AG09309 (cell line): ENCODE data around the gene SLC34A1.

Source experiments
- DNase-seq: peaks from one replicate; pipeline ENCODE4 v3.0.0-alpha.2; 2010; ENCODE audit warnings: low read depth
- H3K4me3 ChIP-seq: 2 replicates; pipeline ENCODE4 v1.5.1; 2011; ENCODE audit warnings: mild to moderate bottlenecking, low read depth, low read length, moderate library complexity; ENCODE audit not compliant: control insufficient read depth
- CTCF ChIP-seq: IDR thresholded peaks from 2 replicates; pipeline ENCODE4 v1.5.1; 2011; ENCODE audit warnings: mild to moderate bottlenecking, low read depth, low read length, inconsistent platforms; ENCODE audit not compliant: insufficient read depth, control insufficient read depth; ENCODE audit errors: missing control alignments

SLC34A1 gene

GRCh38 chr5:177437623-177438022, 53.4 kb downstream of the SLC34A1 start:
- H3K4me3 ChIP-seq = no peak overlapping the region
- DNase-seq = no peak
- no peak for TF ChIP-seq CTCF

- no peak for TF ChIP-seq CTCF
- no peak overlapping the region for H3K4me3 ChIP-seq
- DNase-seq = no peak
These were observed 54.2 kb downstream of the SLC34A1 start for GRCh38 chr5:177438468-177438867.

DNA sequence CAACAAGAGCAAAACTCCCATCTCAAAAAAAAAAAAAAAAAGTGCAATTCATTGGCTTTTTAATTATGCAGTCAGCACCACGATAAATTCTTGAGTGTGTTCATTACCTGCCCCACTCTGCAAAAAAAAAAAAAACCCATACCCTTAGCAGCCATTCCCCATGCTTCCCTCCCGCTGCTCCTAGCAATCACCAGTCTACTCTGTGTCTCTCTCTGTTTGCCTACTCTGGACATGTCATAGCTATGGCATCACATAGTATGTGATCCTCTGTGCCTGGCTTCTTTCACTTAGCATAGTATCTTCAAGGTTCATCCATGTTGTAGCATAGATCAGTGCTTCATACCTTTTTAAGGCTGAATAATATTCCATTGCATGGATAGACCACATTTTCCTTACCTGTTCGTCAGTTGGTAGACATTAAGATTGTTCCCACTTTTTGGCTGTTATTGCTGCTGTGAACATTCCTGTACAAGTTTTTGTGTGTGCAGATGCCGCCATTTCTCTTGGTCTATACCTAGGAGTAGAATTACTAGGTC, 55.4 kb downstream of the SLC34A1 start:
- H3K4me3 ChIP-seq = no peak overlapping the region
- DNase-seq = no peak
- no peak for TF ChIP-seq CTCF

- TF ChIP-seq CTCF = no peak
- DNase-seq = no peak
- no peak overlapping the region for H3K4me3 ChIP-seq
These were observed 56.2 kb downstream of the SLC34A1 start for GRCh38 chr5:177440211-177440989.

DNA sequence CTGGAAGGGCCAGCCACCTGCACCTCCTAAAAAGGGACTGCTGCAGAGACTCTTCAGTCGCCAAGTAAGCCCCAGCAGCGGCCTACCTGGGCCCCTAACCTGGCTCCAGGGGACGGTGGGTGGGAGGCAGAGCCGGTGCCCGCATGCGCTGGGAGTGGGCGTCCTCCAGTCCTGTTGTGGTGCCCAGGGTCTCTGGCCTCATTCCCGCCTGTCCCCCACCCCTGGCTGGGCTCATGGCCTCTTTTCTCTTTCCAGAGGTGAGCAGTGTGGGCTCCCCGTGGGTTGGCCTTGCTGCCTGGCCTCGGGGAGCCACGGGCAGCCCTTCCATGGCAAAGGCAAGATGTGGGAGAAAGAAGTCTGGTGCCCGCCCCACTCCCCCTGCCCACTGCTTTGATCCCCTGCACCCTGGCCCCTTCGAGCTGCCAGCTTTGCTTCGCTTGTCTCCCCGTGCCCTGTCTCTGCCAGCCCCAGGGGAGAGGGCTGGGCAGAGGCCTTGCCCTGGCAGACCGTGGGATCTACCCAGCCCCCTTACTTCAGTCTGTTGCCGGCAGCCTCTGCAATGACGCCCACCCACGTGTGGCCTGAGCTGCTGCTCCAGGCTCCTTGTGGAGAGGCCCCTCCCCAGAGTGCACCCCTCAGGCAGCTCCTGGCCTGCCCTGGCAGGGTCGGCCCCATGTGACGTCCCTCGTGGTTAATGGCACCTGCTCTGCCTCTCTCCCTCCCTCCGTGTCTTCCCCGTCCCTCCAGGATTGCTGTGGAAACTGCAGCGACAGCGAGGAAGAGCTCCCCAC, 57.0 kb downstream of the SLC34A1 start:
- H3K4me3 ChIP-seq = no peak overlapping the region
- TF ChIP-seq CTCF = no peak
- no peak for DNase-seq

DNA sequence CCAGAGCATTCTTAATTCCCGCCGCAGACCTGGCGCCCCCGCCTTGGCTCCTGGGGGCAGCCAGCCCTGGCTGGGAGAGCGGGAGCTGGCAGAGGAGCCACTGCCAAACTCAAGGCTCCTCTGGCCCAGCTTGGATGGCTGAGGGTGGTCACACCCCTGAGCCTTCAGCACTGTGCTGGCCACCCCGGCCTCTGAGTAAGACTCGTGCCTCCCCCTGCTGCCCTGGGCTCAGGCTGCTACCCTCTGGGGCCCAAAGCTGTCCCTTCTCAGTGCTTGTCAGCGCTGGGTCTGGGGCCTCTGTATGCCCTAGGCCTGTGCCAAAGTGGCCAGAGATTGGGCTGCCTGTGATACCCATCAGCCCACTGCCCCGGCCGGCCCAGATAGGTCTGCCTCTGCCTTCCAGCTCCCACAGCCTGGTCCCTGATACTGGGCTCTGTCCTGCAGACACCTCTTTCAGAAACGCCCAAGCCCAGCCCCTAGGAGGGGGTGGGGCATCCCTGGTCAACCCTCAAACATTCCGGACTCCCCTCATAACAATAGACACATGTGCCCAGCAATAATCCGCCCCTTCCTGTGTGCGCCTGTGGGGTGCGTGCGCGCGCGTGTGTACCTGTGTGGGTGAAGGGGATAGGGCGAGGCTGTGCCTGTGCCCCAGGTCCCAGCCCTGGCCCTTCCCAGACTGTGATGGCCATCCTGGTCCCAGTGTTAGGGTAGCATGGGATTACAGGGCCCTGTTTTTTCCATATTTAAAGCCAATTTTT, 58.0 kb downstream of the SLC34A1 start:
- no peak for DNase-seq

More for the DNA sequence above, 58.0 kb downstream of the SLC34A1 start:
- H3K4me3 ChIP-seq = no peak overlapping the region
- no peak for TF ChIP-seq CTCF
